K562 (cell line): ENCODE data around the gene SLC25A26. TPM values are rescaled to one million over a fixed set of nuclear protein-coding genes. Genes with fewer than 3 reads are reported as not detected.

Experiments used
- ATAC-seq: fragments of 200-7000 bp; cut with Tn5 transposase; 3 replicates; pipeline ENCODE4 v1.9.1; 2020; ENCODE audit warnings: moderate library complexity
- BruUV-seq: library from RNA; stranded (reverse); fragments of 400-500 nt; replicated peaks from 2 replicates; lab custom pipeline; 2021; lab: Mats Ljungman, UMichigan
- CTCF ChIA-PET: fragments of 300-600 bp; formaldehyde crosslinking; extraction: SDS; loops from one replicate; lab custom pipeline; 2021; ENCODE audit warnings: low intra/inter-chr PET ratio; lab: Yijun Ruan, JAX
- POLR2A ChIA-PET: fragments of 300-600, 350-650 bp; sonication (Branson Sonifier 250); formaldehyde crosslinking; extraction: SDS; loops from one replicate; lab custom pipeline; 2021; ENCODE audit warnings: antibody characterized with exemption, inconsistent platforms; lab: Yijun Ruan, JAX
- DNase-seq, 4 experiments: peaks; one replicate each; pipeline versions ENCODE4 v3.0.0 to v3.0.0-alpha.2; 2011 to 2018; ENCODE audit warnings: low spot score in 3 of 4, mixed read lengths in 3 of 4; ENCODE audit errors: extremely low read depth in 1 of 4
- FAIRE-seq: peaks from 2 replicates; lab custom pipeline; 2011; peaks lifted over from hg19 to GRCh38; lab: Jason Lieb, UNC
- H2AFZ ChIP-seq: 2 replicates; pipeline ENCODE4 v1.6.0; 2011; ENCODE audit warnings: low read depth, low read length, control low read depth, inconsistent platforms
- H3K27ac ChIP-seq: fragments of 200-600 bp; 3 replicates; pipeline ENCODE4 v1.8.0; 2011; ENCODE audit warnings: low read depth, mild to moderate bottlenecking, control low read depth, inconsistent platforms, low read length, moderate library complexity, mixed read lengths; ENCODE audit errors: extremely low read depth
- H3K27me3 ChIP-seq, 2 experiments: fragments of 300-600 bp in 1 of 2; 2 replicates in 1 of 2; 3 replicates in 1 of 2; pipeline versions ENCODE4 v1.6.0 to v1.8.0; 2011; ENCODE audit warnings: inconsistent platforms in 2 of 2, low read length in 2 of 2, mild to moderate bottlenecking in 1 of 2, mixed read lengths in 1 of 2, moderate library complexity in 1 of 2; ENCODE audit not compliant: control insufficient read depth in 2 of 2, insufficient read depth in 2 of 2
- H3K36me3 ChIP-seq: fragments of 300-600 bp; 3 replicates; pipeline ENCODE4 v1.8.0; 2011; ENCODE audit warnings: mild to moderate bottlenecking, low read length, inconsistent platforms; ENCODE audit not compliant: control insufficient read depth, insufficient read depth
- H3K4me1 ChIP-seq, 2 experiments: fragments of 200-600 bp in 1 of 2; replicated peaks in 1 of 2; 2 replicates in 1 of 2; 3 replicates in 1 of 2; pipeline versions ENCODE4 v1.5.1 to v1.8.0; 2011; ENCODE audit warnings: inconsistent platforms in 2 of 2, low read length in 2 of 2, mild to moderate bottlenecking in 1 of 2, mixed read lengths in 1 of 2, moderate library complexity in 1 of 2; ENCODE audit not compliant: control insufficient read depth in 2 of 2, insufficient read depth in 2 of 2
- H3K4me2 ChIP-seq: 2 replicates; pipeline ENCODE4 v1.6.1; 2011; ENCODE audit warnings: low read length, control low read depth, inconsistent platforms, mixed read lengths; ENCODE audit not compliant: insufficient read depth
- H3K4me3 ChIP-seq: fragments of 200-600 bp; sonication (generic), shearing (Covaris generic); 2 replicates; pipeline ENCODE4 v1.5.1; 2016; ENCODE audit warnings: control low read depth, inconsistent platforms
- H3K79me2 ChIP-seq: fragments of 200-600 bp; 3 replicates; pipeline ENCODE4 v1.8.0; 2011; ENCODE audit warnings: low read length, inconsistent platforms; ENCODE audit not compliant: control insufficient read depth, insufficient read depth
- H3K9ac ChIP-seq, 2 experiments: 2 replicates each; pipeline versions ENCODE4 v1.6.0 to v1.6.1; 2011; ENCODE audit warnings: low read depth in 2 of 2, low read length in 2 of 2, control low read depth in 1 of 2, inconsistent platforms in 1 of 2, mild to moderate bottlenecking in 1 of 2, mixed read lengths in 1 of 2; ENCODE audit not compliant: insufficient read depth in 1 of 2
- H3K9me1 ChIP-seq: one replicate; pipeline ENCODE4 v1.6.0; 2011; ENCODE audit warnings: inconsistent platforms, mild to moderate bottlenecking, low read length, moderate library complexity; ENCODE audit not compliant: control insufficient read depth, insufficient read depth
- H3K9me3 ChIP-seq: replicated peaks from 2 replicates; pipeline ENCODE4 v1.5.1; 2011; ENCODE audit warnings: low read depth, low read length, inconsistent platforms; ENCODE audit not compliant: control insufficient read depth, insufficient read depth
- H4K20me1 ChIP-seq: replicated peaks from 2 replicates; pipeline ENCODE4 v1.6.1; 2011; ENCODE audit warnings: low read length, inconsistent platforms, mixed read lengths; ENCODE audit not compliant: control insufficient read depth, insufficient read depth
- ARID3A ChIP-seq: IDR thresholded peaks from 2 replicates; pipeline ENCODE4 v1.6.1; 2012; ENCODE audit warnings: low read depth, low read length, improper control_type of control experiment, borderline replicate concordance
- ATF7 ChIP-seq: fragments of 450-650 bp; IDR thresholded peaks from 2 replicates; pipeline ENCODE4 v1.7.1; 2014; ENCODE audit warnings: mild to moderate bottlenecking, moderate library complexity
- FOXP1 ChIP-seq: sonication (generic); formaldehyde crosslinking; IDR thresholded peaks from 2 replicates; pipeline ENCODE4 v1.8.0; 2022; ENCODE audit warnings: mild to moderate bottlenecking, missing genetic modification reagents
- GABPA ChIP-seq: fragments of 200-800 bp; sonication (Bioruptor generic); conservative IDR thresholded peaks from 2 replicates; pipeline ENCODE4 v1.6.1; 2016; ENCODE audit warnings: low read depth, missing genetic modification characterization, missing compliant biosample characterization
- LARP7 ChIP-seq: fragments of 450-650 bp; IDR thresholded peaks from 2 replicates; pipeline ENCODE4 v1.6.1; 2016
- NEUROD1 ChIP-seq: fragments of 150-350 bp; IDR thresholded peaks from 2 replicates; pipeline ENCODE4 v1.6.1; 2014; ENCODE audit warnings: borderline replicate concordance, low read length, low read depth; ENCODE audit not compliant: partially characterized antibody
- POLR3A ChIP-seq: IDR thresholded peaks from 2 replicates; pipeline ENCODE4 v1.6.1; 2011; ENCODE audit warnings: borderline replicate concordance, mild to moderate bottlenecking, moderate library complexity; ENCODE audit not compliant: insufficient read length, insufficient read depth; ENCODE audit errors: extremely low read depth
- PTRF ChIP-seq: fragments of 450-650 bp; IDR thresholded peaks from 2 replicates; pipeline ENCODE4 v1.6.1; 2016; ENCODE audit warnings: mild to moderate bottlenecking, missing genetic modification characterization, missing compliant biosample characterization
- RNF219 ChIP-seq: fragments of 250-450 bp; sonication (Bioruptor Pico); IDR thresholded peaks from 2 replicates; pipeline ENCODE4 v1.5.0; 2022; ENCODE audit warnings: mild to moderate bottlenecking
- THAP7 ChIP-seq: fragments of 250-450 bp; sonication (Bioruptor Pico); IDR thresholded peaks from 2 replicates; pipeline ENCODE4 v1.5.0; 2021
- TRIM24 ChIP-seq, 2 experiments: fragments of 450-650 bp; IDR thresholded peaks; 2 replicates each; pipeline ENCODE4 v1.6.1; 2016
- ZC3H11A ChIP-seq: IDR thresholded peaks from 2 replicates; pipeline ENCODE4 v1.6.1; 2012; ENCODE audit warnings: low read depth, low read length, improper control_type of control experiment
- ZMIZ1 ChIP-seq, 2 experiments: fragments of 150-350 bp in 1 of 2; IDR thresholded peaks; 2 replicates each; pipeline ENCODE4 v1.6.1; 2012 to 2016; ENCODE audit warnings: low read depth in 2 of 2, low read length in 2 of 2, mild to moderate bottlenecking in 1 of 2, moderate library complexity in 1 of 2
- ZNF668 ChIP-seq: fragments of 250-450 bp; sonication (Bioruptor Pico); IDR thresholded peaks from 2 replicates; pipeline ENCODE4 v1.8.0; 2022; ENCODE audit warnings: mild to moderate bottlenecking, inconsistent platforms
- WGBS: fragments of 100-300 bp; shearing (Covaris generic); methylation state at CpG from one replicate; pipeline ENCODE4 v1.1.6; 2016; ENCODE audit warnings: low coverage, mixed read lengths; ENCODE audit not compliant: insufficient coverage; ENCODE audit errors: missing lambda C conversion rate; 5-methylcytosine and 5-hydroxymethylcytosine counted together
- in situ Hi-C: fragments of 300-500 bp; cut with MboI; formaldehyde crosslinking; loops from 4 replicates; pipeline ENCODE4 v1.15.0; 2018; ENCODE audit warnings: inconsistent platforms, mixed read lengths
- intact Hi-C: fragments of 100-400 bp; cut with micrococcal nuclease; formaldehyde crosslinking; loops from 2 replicates; pipeline ENCODE4 v1.14.2; 2022
- polyA plus RNA-seq, 8 experiments: library from polyadenylated mRNA; depleted of rRNA in 4 of 8; stranded (reverse) in 5 of 8; unstranded in 3 of 8; fragments of >200 nt; fragmentation: Nextera tagmentation in 2 of 8; fragmentation: Illumina TruSeq in 1 of 8; extraction: Ambion mirVana in 2 of 8; extraction: Trizol in 1 of 8; gene quantifications; 2 replicates each; pipeline versions ENCODE4 v1.2.1 to v1.2.3, GENCODE V29; 2011 to 2014; ENCODE audit warnings: inconsistent platforms in 1 of 8, missing spikeins in 1 of 8
- total RNA-seq, 7 experiments: library from RNA; depleted of rRNA in 6 of 7; stranded (reverse); fragments of >200 nt in 6 of 7; fragmentation: Illumina TruSeq in 2 of 7; extraction: Trizol in 2 of 7; gene quantifications; 2 replicates each; pipeline versions ENCODE4 v1.2.1 to v1.2.3, GENCODE V29; 2011 to 2021; ENCODE audit warnings: low replicate concordance in 1 of 7

The SLC25A26 gene
- total and polyA plus RNA-seq, 9 of the 15 experiments (the other 6 are each of a cell fraction or from before 2014, with no cell fraction given) = 7.2 to 29.1 (median 12.6) TPM

GRCh38 chr3:66208189-66208588 is 12.6 kb upstream of the SLC25A26 start:
- no peaks in the 10 kb centered on the region for H3K9me3 ChIP-seq
- H3K27ac ChIP-seq = no peak overlapping the region
- no peaks in the 10 kb centered on the region for H3K27me3 ChIP-seq
- no peaks in the 10 kb centered on the region for H3K36me3 ChIP-seq
- H3K9me1 ChIP-seq = no peaks in the 10 kb centered on the region
- CTCF ChIA-PET = no interaction called here
- no peak overlapping the region for H3K4me2 ChIP-seq
- H4K20me1 ChIP-seq = no peaks in the 10 kb centered on the region
- no peak overlapping the region for H3K9ac ChIP-seq
- 3% methylated on average over 3 of the region's 3 CpGs for WGBS
- BruUV-seq = no TSS peak
- POLR2A ChIA-PET = no interaction called here
- no peaks in the 10 kb centered on the region; a peak in 1 of 5 replicates for H3K4me1 ChIP-seq
- DNase-seq (no peak), ATAC-seq (no peak), FAIRE-seq (no peak)
- in situ Hi-C loops = no loop called here
- no peak overlapping the region for H3K4me3 ChIP-seq
- H3K79me2 ChIP-seq = no peaks in the 10 kb centered on the region
- H2AFZ ChIP-seq = no peak overlapping the region
- intact Hi-C loops = no loop called here
- TF ChIP-seq ZNF668 (no peak), ZC3H11A (no peak), RNF219 (CRISPR knock-in tag) (no peak), FOXP1 (CRISPR knock-in tag) (no peak), ARID3A (no peak), NEUROD1 (no peak), ZMIZ1 (IDR thresholded peaks at IDR 0.05; ENCODE audit: low read depth in 2 of 2, low read length in 2 of 2) (no peak), TRIM24 (IDR thresholded peaks at IDR 0.05) (no peak), LARP7 (no peak), GABPA (tag) (no peak), POLR3A (no peak), ATF7 (no peak), PTRF (no peak), THAP7 (CRISPR knock-in tag) (no peak)
